ENCODE measurements around the gene RNASE9. TPM values are rescaled to one million over a fixed set of nuclear protein-coding genes. Genes with fewer than 3 reads are reported as not detected.
"Not testable (repeated sequence)": the region's sequence is repeated elsewhere in the genome, so short reads cannot be mapped to it uniquely, and the experiment has no call there.

The RNASE9 gene
- total and polyA plus RNA-seq, 5 experiments from 2014 or later, result not detected

- H3K36me3 Mint-ChIP-seq, H3K4me1 Mint-ChIP-seq, H3K27ac Mint-ChIP-seq, ATAC-seq, H3K4me3 Mint-ChIP-seq, H3K9me3 Mint-ChIP-seq, POLR2A ChIA-PET, DNase-seq: not testable (repeated sequence)
- H3K27me3 Mint-ChIP-seq, result peaks cover 0 to 14% (median 4%) of the 10 kb centered on the region in 5 donors
These were observed 34.9 kb upstream of the RNASE9 start for GRCh38 chr14:20595726-20596125.

- DNase-seq, result no peak
- no peaks in the 10 kb centered on the region for H3K36me3 Mint-ChIP-seq
- no peaks in the 10 kb centered on the region for H3K9me3 Mint-ChIP-seq
- H3K27ac Mint-ChIP-seq, result no peak overlapping the region
- no peak for ATAC-seq
- H3K4me3 Mint-ChIP-seq, result no peak overlapping the region
- POLR2A ChIA-PET, result no interaction called here
- H3K27me3 Mint-ChIP-seq, result peaks cover 0 to 14% (median 4%) of the 10 kb centered on the region in 5 donors
- peaks cover 0 to 5% (median 2%) of the 10 kb centered on the region in 4 donors for H3K4me1 Mint-ChIP-seq
These were observed 31.7 kb upstream of the RNASE9 start for GRCh38 chr14:20592574-20592973.

- peaks cover 0 to 2% (median 0%) of the 10 kb centered on the region in 3 donors for H3K36me3 Mint-ChIP-seq
- DNase-seq, result no peak
- peaks cover 0 to 14% (median 6%) of the 10 kb centered on the region in 5 donors for H3K27me3 Mint-ChIP-seq
- POLR2A ChIA-PET, result no interaction called here
- no peak within 1 kb of the TSS for H3K4me3 Mint-ChIP-seq
- ATAC-seq, result no peak
- H3K27ac Mint-ChIP-seq, result no peak within 1 kb of the TSS
- H3K4me1 Mint-ChIP-seq, result peaks cover 0 to 5% (median 2%) of the 10 kb centered on the region in 4 donors
- peaks cover 0 to 5% (median 0%) of the 10 kb centered on the region in 9 donors for H3K9me3 Mint-ChIP-seq
These were observed 30.4 kb upstream of the RNASE9 start, which contains the start of gene RNASE12 for GRCh38 chr14:20591235-20591634. RNASE12 (minus strand) TSS chr14:20591376; CDS start chr14:20590723, 653 bp downstream.

- ATAC-seq, result no peak
- peaks cover 0 to 19% (median 6%) of the 10 kb centered on the region in 5 donors for H3K27me3 Mint-ChIP-seq
- POLR2A ChIA-PET, result interaction anchor here (0.6 kb wide), 1 partner anchor 183 kb away, joined by 5 read pairs; no protein-coding TSS in a partner anchor
- no peak for DNase-seq
- H3K36me3 Mint-ChIP-seq, result peaks cover 0 to 7% (median 4%) of the 10 kb centered on the region in 3 donors
- H3K9me3 Mint-ChIP-seq, result peaks cover 0 to 12% (median 3%) of the 10 kb centered on the region in 9 donors
- H3K4me3 Mint-ChIP-seq, result no peak within 1 kb of the TSS
- peaks cover 0 to 2% (median under 1%) of the 10 kb centered on the region in 4 donors for H3K4me1 Mint-ChIP-seq
- H3K27ac Mint-ChIP-seq, result peak within 1 kb of the TSS in 1 of 10 donors; percentile 33
These were observed 26.8 kb upstream of the RNASE9 start, which contains the start of gene RNASE11 for GRCh38 chr14:20587489-20588154. RNASE11 (minus strand) TSS chr14:20588001.

GRCh38 chr14:20583908-20584307 lies 23.1 kb upstream of the RNASE9 start:
- no peaks in the 10 kb centered on the region for H3K4me1 Mint-ChIP-seq
- ATAC-seq, result no peak
- DNase-seq, result no peak
- H3K36me3 Mint-ChIP-seq, result peaks cover 0 to 7% (median 4%) of the 10 kb centered on the region in 3 donors
- peaks cover 0 to 12% (median 3%) of the 10 kb centered on the region in 9 donors for H3K9me3 Mint-ChIP-seq
- peaks cover 0 to 9% (median 2%) of the 10 kb centered on the region in 5 donors for H3K27me3 Mint-ChIP-seq
- no peak overlapping the region for H3K27ac Mint-ChIP-seq
- POLR2A ChIA-PET, result no interaction called here
- H3K4me3 Mint-ChIP-seq, result no peak overlapping the region

- DNase-seq (no peak), ATAC-seq (no peak)
- POLR2A ChIA-PET, result no interaction called here
- Mint-ChIP-seq H3K27ac (no peak overlapping the region), H3K4me1 (no peaks in the 10 kb centered on the region), H3K9me3 (peaks cover 0 to 12% (median 3%) of the 10 kb centered on the region in 9 donors), H3K36me3 (peaks cover 0 to 7% (median 4%) of the 10 kb centered on the region in 3 donors), H3K4me3 (no peak overlapping the region), H3K27me3 (peaks cover 0 to 9% (median 2%) of the 10 kb centered on the region in 5 donors)
These were observed 22.3 kb upstream of the RNASE9 start for GRCh38 chr14:20583142-20583541.

- Mint-ChIP-seq H3K4me3 (no peak overlapping the region), H3K36me3 (no peaks in the 10 kb centered on the region), H3K27ac (peak overlapping the region in 1 of 10 donors; percentile 23), H3K4me1 (no peaks in the 10 kb centered on the region), H3K9me3 (peaks cover 0 to under 1% (median 0%) of the 10 kb centered on the region in 9 donors), H3K27me3 (peaks cover 0 to 4% (median 0%) of the 10 kb centered on the region in 5 donors)
- no peak for DNase-seq
- no peak for ATAC-seq
- POLR2A ChIA-PET, result no interaction called here
These were observed 19.4 kb upstream of the RNASE9 start for GRCh38 chr14:20580242-20580641.

- POLR2A ChIA-PET, result no interaction called here
- H3K4me1 Mint-ChIP-seq, result no peaks in the 10 kb centered on the region
- no peaks in the 10 kb centered on the region for H3K9me3 Mint-ChIP-seq
- no peak for DNase-seq
- peak overlapping the region in 4 of 10 donors; percentile 0 to 45 (median 24) for H3K27ac Mint-ChIP-seq
- no peaks in the 10 kb centered on the region for H3K36me3 Mint-ChIP-seq
- ATAC-seq, result no peak
- no peak overlapping the region for H3K4me3 Mint-ChIP-seq
- H3K27me3 Mint-ChIP-seq, result peaks cover 0 to 5% (median 0%) of the 10 kb centered on the region in 5 donors
These were observed 18.1 kb upstream of the RNASE9 start for GRCh38 chr14:20578784-20579502.

- Mint-ChIP-seq H3K36me3 (no peaks in the 10 kb centered on the region), H3K4me1 (no peaks in the 10 kb centered on the region), H3K4me3 (no peak overlapping the region), H3K9me3 (no peaks in the 10 kb centered on the region), H3K27me3 (peaks cover 0 to 3% (median 0%) of the 10 kb centered on the region in 5 donors), H3K27ac (peak overlapping the region in 1 of 10 donors; percentile 45)
- ATAC-seq (no peak), DNase-seq (no peak)
- POLR2A ChIA-PET, result no interaction called here
These were observed 17.5 kb upstream of the RNASE9 start for GRCh38 chr14:20578325-20578724.

- H3K9me3 Mint-ChIP-seq, result peaks cover 0 to 28% (median 10%) of the 10 kb centered on the region in 9 donors
- H3K27ac Mint-ChIP-seq, result peak overlapping the region in 1 of 10 donors; percentile 19
- ATAC-seq, H3K36me3 Mint-ChIP-seq, H3K27me3 Mint-ChIP-seq, POLR2A ChIA-PET, H3K4me1 Mint-ChIP-seq, DNase-seq, H3K4me3 Mint-ChIP-seq: not testable (repeated sequence)
These were observed 11.6 kb upstream of the RNASE9 start for GRCh38 chr14:20572382-20572990.

- H3K36me3 Mint-ChIP-seq, ATAC-seq, POLR2A ChIA-PET, H3K27me3 Mint-ChIP-seq, H3K27ac Mint-ChIP-seq, DNase-seq, H3K4me3 Mint-ChIP-seq: not testable (repeated sequence)
- Mint-ChIP-seq H3K9me3 (peaks cover 0 to 28% (median 10%) of the 10 kb centered on the region in 9 donors), H3K4me1 (peaks cover 3 to 11% (median 9%) of the 10 kb centered on the region in 4 donors)
These were observed 9.9 kb upstream of the RNASE9 start for GRCh38 chr14:20570720-20571119.

GRCh38 chr14:20569865-20570264 lies 9.0 kb upstream of the RNASE9 start:
- Mint-ChIP-seq H3K9me3 (peaks cover 0 to 28% (median 10%) of the 10 kb centered on the region in 9 donors), H3K4me1 (peaks cover 3 to 11% (median 9%) of the 10 kb centered on the region in 4 donors)
- DNase-seq, H3K27ac Mint-ChIP-seq, POLR2A ChIA-PET, ATAC-seq, H3K4me3 Mint-ChIP-seq, H3K36me3 Mint-ChIP-seq, H3K27me3 Mint-ChIP-seq: not testable (repeated sequence)

Data from naive thymus-derived CD8-positive, alpha-beta T cell (primary cell).